Measurements from ENCODE around the gene ADAMTS17.

DNA sequence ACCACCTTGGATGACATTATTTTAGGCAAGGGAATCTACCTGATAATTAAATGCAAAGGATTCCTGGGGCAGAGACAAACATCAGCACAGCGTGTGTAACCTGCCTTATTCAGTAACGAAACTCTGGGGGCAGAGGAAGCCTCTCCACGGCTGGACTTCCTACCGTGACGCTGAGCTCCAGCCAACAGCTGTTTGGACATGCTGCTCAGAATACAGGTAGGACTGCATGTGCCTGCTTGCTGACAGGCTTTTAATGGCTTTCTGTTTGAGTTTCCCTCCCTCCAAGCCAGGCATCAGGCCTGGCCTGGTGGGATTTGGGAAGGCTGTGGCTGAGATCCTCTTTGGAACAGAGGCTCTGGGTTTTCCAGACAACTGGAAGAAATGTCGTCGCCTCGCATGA lies 150.6 kb downstream of the ADAMTS17 start:
- TF ChIP-seq, protein P1, sequence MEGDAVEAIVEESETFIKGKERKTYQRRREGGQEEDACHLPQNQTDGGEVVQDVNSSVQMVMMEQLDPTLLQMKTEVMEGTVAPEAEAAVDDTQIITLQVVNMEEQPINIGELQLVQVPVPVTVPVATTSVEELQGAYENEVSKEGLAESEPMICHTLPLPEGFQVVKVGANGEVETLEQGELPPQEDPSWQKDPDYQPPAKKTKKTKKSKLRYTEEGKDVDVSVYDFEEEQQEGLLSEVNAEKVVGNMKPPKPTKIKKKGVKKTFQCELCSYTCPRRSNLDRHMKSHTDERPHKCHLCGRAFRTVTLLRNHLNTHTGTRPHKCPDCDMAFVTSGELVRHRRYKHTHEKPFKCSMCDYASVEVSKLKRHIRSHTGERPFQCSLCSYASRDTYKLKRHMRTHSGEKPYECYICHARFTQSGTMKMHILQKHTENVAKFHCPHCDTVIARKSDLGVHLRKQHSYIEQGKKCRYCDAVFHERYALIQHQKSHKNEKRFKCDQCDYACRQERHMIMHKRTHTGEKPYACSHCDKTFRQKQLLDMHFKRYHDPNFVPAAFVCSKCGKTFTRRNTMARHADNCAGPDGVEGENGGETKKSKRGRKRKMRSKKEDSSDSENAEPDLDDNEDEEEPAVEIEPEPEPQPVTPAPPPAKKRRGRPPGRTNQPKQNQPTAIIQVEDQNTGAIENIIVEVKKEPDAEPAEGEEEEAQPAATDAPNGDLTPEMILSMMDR (IDR thresholded peaks at IDR 0.05; ENCODE audit: low read depth, low read length): no peak
- no peak for TF ChIP-seq EZH2phosphoT487 (IDR thresholded peaks at IDR 0.05; ENCODE audit: low read depth)

Measured in OCI-LY3 (cell line).